Epithelial cell of proximal tubule (primary cell): ENCODE results near the gene POLR1C. TPM values are rescaled to one million over a fixed set of nuclear protein-coding genes. Genes with fewer than 3 reads are reported as not detected.
A peak's percentile ranks its signal among the peaks of the same experiment; 100 is the strongest.
"Not testable (repeated sequence)": the region's sequence is repeated elsewhere in the genome, so short reads cannot be mapped to it uniquely, and the experiment has no call there.

Experiments used
- DNase-seq: peaks from one replicate; pipeline ENCODE4 v3.0.0-alpha.2; 2011; ENCODE audit warnings: low read depth
- H3K4me3 ChIP-seq: 2 replicates; pipeline ENCODE4 v1.5.1; 2011; ENCODE audit warnings: low read depth, mild to moderate bottlenecking, low read length
- total RNA-seq: library from RNA; depleted of rRNA; stranded (reverse); fragments of >200 nt; gene quantifications from 2 replicates; pipeline ENCODE4 v1.2.3, GENCODE V29; 2015
- TF ChIP-seq, protein P1 (sequence below): conservative IDR thresholded peaks from 2 replicates; pipeline ENCODE4 v1.5.1; 2012; ENCODE audit warnings: low read depth, mild to moderate bottlenecking, low read length

POLR1C gene, protein sequence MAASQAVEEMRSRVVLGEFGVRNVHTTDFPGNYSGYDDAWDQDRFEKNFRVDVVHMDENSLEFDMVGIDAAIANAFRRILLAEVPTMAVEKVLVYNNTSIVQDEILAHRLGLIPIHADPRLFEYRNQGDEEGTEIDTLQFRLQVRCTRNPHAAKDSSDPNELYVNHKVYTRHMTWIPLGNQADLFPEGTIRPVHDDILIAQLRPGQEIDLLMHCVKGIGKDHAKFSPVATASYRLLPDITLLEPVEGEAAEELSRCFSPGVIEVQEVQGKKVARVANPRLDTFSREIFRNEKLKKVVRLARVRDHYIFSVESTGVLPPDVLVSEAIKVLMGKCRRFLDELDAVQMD
- total RNA-seq: 37.6 and 40.7 TPM in 2 replicates

GRCh38 chr6:43516697-43517504, at the start of gene POLR1C, which contains the start of gene YIPF3:
POLR1C (plus strand) TSS chr6:43517089; CDS start chr6:43517110, 21 bp downstream.
YIPF3 (minus strand) TSS chr6:43516926; CDS start chr6:43516807, 119 bp downstream.
- peak; percentile 87 for DNase-seq
- TF ChIP-seq, protein P1, sequence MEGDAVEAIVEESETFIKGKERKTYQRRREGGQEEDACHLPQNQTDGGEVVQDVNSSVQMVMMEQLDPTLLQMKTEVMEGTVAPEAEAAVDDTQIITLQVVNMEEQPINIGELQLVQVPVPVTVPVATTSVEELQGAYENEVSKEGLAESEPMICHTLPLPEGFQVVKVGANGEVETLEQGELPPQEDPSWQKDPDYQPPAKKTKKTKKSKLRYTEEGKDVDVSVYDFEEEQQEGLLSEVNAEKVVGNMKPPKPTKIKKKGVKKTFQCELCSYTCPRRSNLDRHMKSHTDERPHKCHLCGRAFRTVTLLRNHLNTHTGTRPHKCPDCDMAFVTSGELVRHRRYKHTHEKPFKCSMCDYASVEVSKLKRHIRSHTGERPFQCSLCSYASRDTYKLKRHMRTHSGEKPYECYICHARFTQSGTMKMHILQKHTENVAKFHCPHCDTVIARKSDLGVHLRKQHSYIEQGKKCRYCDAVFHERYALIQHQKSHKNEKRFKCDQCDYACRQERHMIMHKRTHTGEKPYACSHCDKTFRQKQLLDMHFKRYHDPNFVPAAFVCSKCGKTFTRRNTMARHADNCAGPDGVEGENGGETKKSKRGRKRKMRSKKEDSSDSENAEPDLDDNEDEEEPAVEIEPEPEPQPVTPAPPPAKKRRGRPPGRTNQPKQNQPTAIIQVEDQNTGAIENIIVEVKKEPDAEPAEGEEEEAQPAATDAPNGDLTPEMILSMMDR: no peak
- peak within 1 kb of the TSS; percentile 82 for H3K4me3 ChIP-seq

GRCh38 chr6:43467265-43467664, 49.6 kb upstream of the POLR1C start:
- not testable (repeated sequence) for DNase-seq, H3K4me3 ChIP-seq

GRCh38 chr6:43467752-43468151, 49.1 kb upstream of the POLR1C start:
- DNase-seq: no peak
- TF ChIP-seq, protein P1: no peak
- H3K4me3 ChIP-seq: no peak overlapping the region

- H3K4me3 ChIP-seq: no peak overlapping the region
- no peak for DNase-seq
- TF ChIP-seq, protein P1: no peak
Observed at GRCh38 chr6:43468240-43468639, 48.6 kb upstream of the POLR1C start.

GRCh38 chr6:43468748-43469681, 47.9 kb upstream of the POLR1C start:
- H3K4me3 ChIP-seq: no peak overlapping the region
- DNase-seq: no peak
- TF ChIP-seq, protein P1: no peak

DNA sequence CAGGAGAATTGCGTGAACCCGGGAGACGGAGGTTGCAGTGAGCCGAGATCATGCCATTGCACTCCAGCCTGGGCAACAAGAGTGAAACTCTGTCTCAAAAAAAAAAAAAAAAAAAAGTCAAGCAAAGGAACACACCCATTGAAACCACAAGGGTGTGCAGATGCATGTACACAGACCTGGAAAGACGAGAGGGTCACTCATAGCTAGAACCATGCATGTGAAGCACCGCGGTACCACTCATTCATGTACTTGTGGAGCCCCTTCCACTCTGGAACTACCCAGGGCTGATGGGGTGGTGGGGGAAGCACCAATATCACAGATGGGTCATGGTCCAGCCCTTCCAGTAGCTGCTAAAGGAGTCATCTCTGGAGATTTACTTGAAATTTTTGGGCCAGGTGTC, 46.9 kb upstream of the POLR1C start:
- TF ChIP-seq, protein P1: no peak
- H3K4me3 ChIP-seq: no peak overlapping the region
- no peak for DNase-seq
